Measurements from ENCODE around the gene TMEM259.

DNA sequence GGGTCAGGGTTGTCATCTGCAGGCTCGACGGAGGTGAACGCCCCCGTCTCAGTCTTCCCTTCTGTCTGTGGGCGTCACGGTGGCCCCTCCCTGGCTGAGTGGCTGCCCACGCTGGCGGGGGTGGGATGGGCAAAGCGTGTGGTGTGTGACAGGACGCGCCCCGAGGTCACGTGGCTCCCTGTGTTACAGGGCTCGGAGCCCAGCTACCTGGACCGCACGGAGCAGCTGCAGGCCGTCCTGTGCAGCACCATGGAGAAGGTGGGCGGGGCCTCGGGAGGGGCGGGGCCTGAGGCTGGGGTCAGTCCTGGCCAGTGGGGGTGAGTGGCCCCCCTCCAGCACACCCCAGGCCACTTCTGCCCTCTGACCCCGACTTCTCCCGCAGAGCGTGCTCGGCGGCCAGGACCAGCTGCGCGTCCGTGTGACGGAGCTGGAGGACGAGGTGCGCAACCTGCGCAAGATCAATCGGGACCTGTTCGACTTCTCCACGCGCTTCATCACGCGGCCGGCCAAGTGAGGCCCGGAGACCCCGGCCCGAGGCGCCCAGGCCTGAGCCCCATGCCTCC, 27.0 kb downstream of the TMEM259 start:
- TF ChIP-seq, protein P1, sequence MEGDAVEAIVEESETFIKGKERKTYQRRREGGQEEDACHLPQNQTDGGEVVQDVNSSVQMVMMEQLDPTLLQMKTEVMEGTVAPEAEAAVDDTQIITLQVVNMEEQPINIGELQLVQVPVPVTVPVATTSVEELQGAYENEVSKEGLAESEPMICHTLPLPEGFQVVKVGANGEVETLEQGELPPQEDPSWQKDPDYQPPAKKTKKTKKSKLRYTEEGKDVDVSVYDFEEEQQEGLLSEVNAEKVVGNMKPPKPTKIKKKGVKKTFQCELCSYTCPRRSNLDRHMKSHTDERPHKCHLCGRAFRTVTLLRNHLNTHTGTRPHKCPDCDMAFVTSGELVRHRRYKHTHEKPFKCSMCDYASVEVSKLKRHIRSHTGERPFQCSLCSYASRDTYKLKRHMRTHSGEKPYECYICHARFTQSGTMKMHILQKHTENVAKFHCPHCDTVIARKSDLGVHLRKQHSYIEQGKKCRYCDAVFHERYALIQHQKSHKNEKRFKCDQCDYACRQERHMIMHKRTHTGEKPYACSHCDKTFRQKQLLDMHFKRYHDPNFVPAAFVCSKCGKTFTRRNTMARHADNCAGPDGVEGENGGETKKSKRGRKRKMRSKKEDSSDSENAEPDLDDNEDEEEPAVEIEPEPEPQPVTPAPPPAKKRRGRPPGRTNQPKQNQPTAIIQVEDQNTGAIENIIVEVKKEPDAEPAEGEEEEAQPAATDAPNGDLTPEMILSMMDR (IDR thresholded peaks at IDR 0.05), result no peak
- no peak for TF ChIP-seq POLR2A (IDR thresholded peaks at IDR 0.05)
